ENCODE results near the gene CITED2.

The CITED2 gene

DNA sequence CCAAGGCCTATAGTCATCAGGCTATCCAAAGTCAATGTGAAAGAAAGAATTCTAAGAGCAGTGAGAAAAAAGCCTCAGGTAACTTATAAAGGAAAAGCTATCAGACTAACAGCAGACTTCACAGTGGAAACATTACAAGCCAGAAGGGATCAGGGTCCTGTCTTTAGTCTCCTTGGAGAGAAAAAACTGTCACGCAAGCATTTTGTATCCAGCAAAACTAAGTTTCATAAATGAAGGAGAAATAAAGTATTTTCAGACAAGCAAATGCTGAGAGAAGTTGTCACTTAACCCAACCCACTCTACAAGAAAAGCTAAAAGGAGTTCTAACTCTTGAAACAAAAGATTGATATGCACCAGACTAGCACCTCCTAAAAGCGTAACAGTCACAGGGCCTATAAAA, 28.1 kb downstream of the CITED2 start:
- no peak for DNase-seq (ENCODE audit: extremely low spot score)
- ChIA-PET POLR2A (no interaction called here), CTCF (interaction anchor here (0.6 to 1.8 kb wide), 4 partner anchors 9 to 70 kb away, joined by 3 to 6 read pairs (median 3); no protein-coding TSS in a partner anchor)
- TF ChIP-seq, protein P1, sequence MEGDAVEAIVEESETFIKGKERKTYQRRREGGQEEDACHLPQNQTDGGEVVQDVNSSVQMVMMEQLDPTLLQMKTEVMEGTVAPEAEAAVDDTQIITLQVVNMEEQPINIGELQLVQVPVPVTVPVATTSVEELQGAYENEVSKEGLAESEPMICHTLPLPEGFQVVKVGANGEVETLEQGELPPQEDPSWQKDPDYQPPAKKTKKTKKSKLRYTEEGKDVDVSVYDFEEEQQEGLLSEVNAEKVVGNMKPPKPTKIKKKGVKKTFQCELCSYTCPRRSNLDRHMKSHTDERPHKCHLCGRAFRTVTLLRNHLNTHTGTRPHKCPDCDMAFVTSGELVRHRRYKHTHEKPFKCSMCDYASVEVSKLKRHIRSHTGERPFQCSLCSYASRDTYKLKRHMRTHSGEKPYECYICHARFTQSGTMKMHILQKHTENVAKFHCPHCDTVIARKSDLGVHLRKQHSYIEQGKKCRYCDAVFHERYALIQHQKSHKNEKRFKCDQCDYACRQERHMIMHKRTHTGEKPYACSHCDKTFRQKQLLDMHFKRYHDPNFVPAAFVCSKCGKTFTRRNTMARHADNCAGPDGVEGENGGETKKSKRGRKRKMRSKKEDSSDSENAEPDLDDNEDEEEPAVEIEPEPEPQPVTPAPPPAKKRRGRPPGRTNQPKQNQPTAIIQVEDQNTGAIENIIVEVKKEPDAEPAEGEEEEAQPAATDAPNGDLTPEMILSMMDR (IDR thresholded peaks at IDR 0.05; ENCODE audit: control extremely low read depth, extremely low read depth, low read depth, missing control alignments) = no peak

DNA sequence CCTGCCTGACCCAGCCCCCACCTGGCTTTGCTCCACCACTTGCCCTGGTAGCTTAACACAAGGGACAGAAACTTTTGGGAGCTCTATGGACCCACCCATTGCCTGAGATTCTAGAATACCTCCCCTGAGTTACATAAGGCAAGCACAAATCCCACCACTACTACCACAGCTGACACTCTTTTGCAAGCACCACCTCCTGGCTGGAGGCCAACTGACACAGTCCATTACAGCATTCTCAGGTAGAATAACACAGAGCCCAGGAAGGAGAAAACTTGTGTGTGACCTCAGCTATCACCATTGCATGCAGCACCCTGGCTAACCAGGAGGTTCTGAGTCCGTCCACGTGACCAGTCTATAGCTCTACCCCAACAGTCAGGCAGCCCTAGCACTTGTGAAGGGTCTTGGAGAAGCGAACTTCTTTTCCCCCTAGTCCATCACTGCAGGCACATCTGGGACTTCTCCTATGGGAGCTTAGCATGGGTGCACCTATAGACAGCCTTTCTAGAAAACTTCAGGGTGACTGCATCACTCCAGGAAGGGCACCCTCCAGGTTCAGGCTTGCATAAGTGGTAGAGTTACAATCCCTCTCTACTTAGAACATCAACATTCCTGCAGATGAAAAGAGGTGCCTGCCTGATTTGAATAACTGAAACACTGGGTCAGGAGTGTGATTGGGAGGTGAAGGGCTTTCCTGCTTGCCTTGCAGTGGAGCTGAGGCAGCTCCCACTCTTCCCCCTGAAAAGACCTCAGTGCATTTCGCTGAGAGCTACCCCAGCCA, 30.1 kb downstream of the CITED2 start:
- CTCF ChIA-PET = interaction anchor here (1.2 to 2.0 kb wide), 5 partner anchors 9 to 125 kb away, joined by 3 to 7 read pairs (median 3); no protein-coding TSS in a partner anchor

DNA sequence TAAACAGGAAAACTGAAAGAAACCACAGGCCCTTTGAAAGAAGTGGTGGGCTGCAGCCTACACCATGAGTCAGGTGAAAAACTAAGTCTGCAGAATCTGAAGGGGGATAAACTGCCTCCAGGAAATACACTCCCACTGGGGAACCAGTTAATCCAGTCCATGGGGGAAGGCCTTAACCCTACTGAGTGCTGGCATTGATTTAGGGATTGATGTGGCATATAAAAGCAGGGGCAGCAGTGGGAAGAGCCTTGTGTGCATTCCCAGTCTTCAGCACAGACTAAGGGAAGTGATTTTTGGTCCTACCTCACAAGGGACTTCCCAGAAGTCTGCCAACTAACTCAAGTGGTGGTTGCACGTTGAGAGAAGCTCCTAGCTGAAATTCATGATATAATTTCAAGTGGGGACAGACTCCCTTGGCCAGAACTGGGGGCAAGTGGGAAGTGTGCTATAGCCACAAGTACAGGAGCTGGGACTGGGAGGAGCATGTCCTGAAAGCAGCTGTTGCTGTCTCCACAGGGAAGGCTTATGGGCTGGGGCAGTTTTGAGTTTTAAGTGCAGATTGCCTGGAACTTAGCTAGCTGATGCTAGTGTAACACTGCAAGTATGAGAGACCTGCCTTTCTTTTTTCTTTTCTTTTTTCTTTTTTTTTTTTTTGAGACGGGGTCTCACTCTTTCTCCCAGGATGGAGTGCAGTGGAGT, 31.2 kb downstream of the CITED2 start:
- ChIA-PET POLR2A (no interaction called here), CTCF (interaction anchor here (1.2 to 1.5 kb wide), 2 partner anchors 27 to 124 kb away, joined by 3 to 5 read pairs; no protein-coding TSS in a partner anchor)
- no peak for DNase-seq (ENCODE audit: extremely low spot score)
- TF ChIP-seq, protein P1 (IDR thresholded peaks at IDR 0.05; ENCODE audit: control extremely low read depth, extremely low read depth, low read depth, missing control alignments) = no peak

More for the DNA sequence above, 30.1 kb downstream of the CITED2 start:
- POLR2A ChIA-PET = interaction anchor here (0.8 kb wide), 1 partner anchor 30 kb away, joined by 3 read pairs; the partner anchor contains the start of gene CITED2
- DNase-seq (ENCODE audit: extremely low spot score) = no peak
- TF ChIP-seq, protein P1 (IDR thresholded peaks at IDR 0.05; ENCODE audit: control extremely low read depth, extremely low read depth, low read depth, missing control alignments) = no peak

DNA sequence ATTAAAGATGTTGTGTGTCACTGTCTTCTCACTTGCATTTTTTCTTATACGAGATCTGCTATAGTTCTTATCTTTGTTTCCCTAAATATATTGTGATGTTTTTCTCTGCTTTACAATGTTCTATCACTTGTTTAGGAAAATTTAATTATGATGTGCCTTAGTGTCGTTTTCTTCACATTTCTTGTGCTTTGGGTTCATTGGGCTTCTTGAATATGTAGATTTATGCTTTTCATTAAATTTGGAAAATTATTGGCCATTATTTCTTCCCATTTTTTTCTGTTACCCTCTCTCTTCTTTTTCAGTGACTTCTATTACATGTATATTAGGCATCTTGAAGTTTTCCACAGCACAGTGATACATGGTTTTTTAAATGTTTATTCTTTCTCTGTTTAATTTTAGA, 33.4 kb downstream of the CITED2 start:
- ChIA-PET CTCF (no interaction called here), POLR2A (no interaction called here)
- DNase-seq (ENCODE audit: extremely low spot score) = no peak
- TF ChIP-seq, protein P1 (IDR thresholded peaks at IDR 0.05; ENCODE audit: control extremely low read depth, extremely low read depth, low read depth, missing control alignments) = no peak

DNA sequence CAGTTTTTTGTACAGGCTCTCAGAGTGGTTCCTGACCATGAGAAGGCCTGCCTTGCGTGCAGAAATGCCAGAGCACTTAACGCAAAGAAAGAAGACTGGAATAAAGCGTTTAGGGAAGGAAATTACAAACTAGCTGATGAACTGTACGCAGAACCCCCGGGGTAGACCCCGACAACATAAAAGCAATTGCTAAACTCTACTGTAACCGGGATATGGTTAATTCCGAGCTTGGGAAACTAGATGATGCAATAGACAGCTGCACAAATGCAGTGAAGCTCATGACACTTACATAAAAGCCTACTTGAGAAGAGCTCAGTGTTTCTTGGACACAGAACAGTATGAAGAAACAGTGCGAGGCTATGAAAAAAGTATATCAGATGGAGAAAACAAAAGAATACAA, 35.7 kb downstream of the CITED2 start:
- ChIA-PET POLR2A (no interaction called here), CTCF (interaction anchor here (1.8 to 4.5 kb wide), 3 partner anchors 15 to 119 kb away, joined by 4 to 17 read pairs (median 5); no protein-coding TSS in a partner anchor)
- TF ChIP-seq, protein P1 (IDR thresholded peaks at IDR 0.05; ENCODE audit: control extremely low read depth, extremely low read depth, low read depth, missing control alignments) = no peak
- no peak for DNase-seq (ENCODE audit: extremely low spot score)

DNA sequence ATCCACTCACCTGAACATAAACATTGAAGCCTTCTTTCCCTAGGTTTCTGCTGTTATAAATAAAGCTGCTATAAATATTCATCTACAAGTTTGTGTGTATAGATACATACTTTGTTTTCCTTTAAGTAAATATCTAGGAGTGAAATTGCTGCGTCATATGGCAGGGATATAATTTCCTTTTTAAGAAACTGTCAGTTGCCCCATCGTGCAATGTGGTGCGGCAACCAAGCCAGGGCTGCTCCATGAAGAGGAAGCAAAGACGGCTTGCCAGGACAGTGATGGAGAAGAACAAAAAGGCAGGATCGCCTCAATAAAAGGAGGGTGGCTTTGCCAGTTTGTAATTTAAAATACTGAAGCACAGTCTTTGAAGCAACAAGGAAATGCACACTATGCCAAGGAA, 36.6 kb downstream of the CITED2 start:
- ChIA-PET CTCF (interaction anchor here (1.4 to 4.5 kb wide), 3 partner anchors 9 to 27 kb away, joined by 4 to 17 read pairs (median 6); no protein-coding TSS in a partner anchor), POLR2A (no interaction called here)
- no peak for DNase-seq (ENCODE audit: extremely low spot score)
- TF ChIP-seq, protein P1 (IDR thresholded peaks at IDR 0.05; ENCODE audit: control extremely low read depth, extremely low read depth, low read depth, missing control alignments) = no peak

Data from GM10248 (cell line).